SK-N-SH (cell line): ENCODE results near the gene CSNK1E. TPM values are rescaled to one million over a fixed set of nuclear protein-coding genes. Genes with fewer than 3 reads are reported as not detected.
A peak's percentile ranks its signal among the peaks of the same experiment; 100 is the strongest.

Source experiments
- CTCF ChIA-PET: fragments of 300-600, 350-600 bp; formaldehyde crosslinking; extraction: SDS; loops from one replicate; lab custom pipeline; 2021; lab: Yijun Ruan, JAX
- POLR2A ChIA-PET: fragments of 350-600 bp; sonication (Branson Sonifier 250); formaldehyde crosslinking; extraction: SDS; loops from one replicate; lab custom pipeline; 2020; ENCODE audit warnings: antibody characterized with exemption, inconsistent platforms; lab: Yijun Ruan, JAX
- DNase-seq: peaks from one replicate; pipeline ENCODE4 v3.0.0; 2012
- H2AFZ ChIP-seq: fragments of 200-600 bp; sonication (generic); 2 replicates; pipeline ENCODE4 v1.8.1; 2016; ENCODE audit warnings: antibody characterized with exemption, mild to moderate bottlenecking, low read depth
- H3F3A ChIP-seq: fragments of 200-600 bp; sonication (generic); replicated peaks from 2 replicates; pipeline ENCODE3; 2016; ENCODE audit warnings: antibody characterized with exemption, mild to moderate bottlenecking; ENCODE audit not compliant: insufficient read depth
- H3K27ac ChIP-seq, 2 experiments: fragments of 200-500 bp in 1 of 2; fragments of 200-600 bp in 1 of 2; sonication (Bioruptor generic) in 1 of 2; sonication (generic), shearing (Covaris generic) in 1 of 2; 2 replicates each; pipeline versions ENCODE4 v1.5.1 to v1.6.1; 2014 to 2016; ENCODE audit warnings: low read depth in 2 of 2, inconsistent platforms in 1 of 2, low read length in 1 of 2, mild to moderate bottlenecking in 1 of 2, mixed read lengths in 1 of 2
- H3K27me3 ChIP-seq: fragments of 200-600 bp; sonication (generic), shearing (Covaris generic); 2 replicates; pipeline ENCODE4 v1.6.1; 2016; ENCODE audit warnings: mixed run types; ENCODE audit not compliant: insufficient read depth
- H3K36me3 ChIP-seq, 2 experiments: fragments of 200-500 bp in 1 of 2; fragments of 200-600 bp in 1 of 2; sonication (Bioruptor generic) in 1 of 2; sonication (generic) in 1 of 2; replicated peaks in 1 of 2; 2 replicates each; pipeline versions ENCODE3 to v1.5.1; 2014 to 2016; ENCODE audit warnings: low read length in 1 of 2, mild to moderate bottlenecking in 1 of 2; ENCODE audit not compliant: insufficient read depth in 2 of 2, control insufficient read depth in 1 of 2
- H3K4me1 ChIP-seq, 2 experiments: fragments of 200-500 bp in 1 of 2; fragments of 200-600 bp in 1 of 2; sonication (Bioruptor generic) in 1 of 2; sonication (generic), shearing (Covaris generic) in 1 of 2; 2 replicates each; pipeline versions ENCODE4 v1.5.1 to v1.6.1; 2014 to 2016; ENCODE audit warnings: low read depth in 1 of 2, low read length in 1 of 2, mixed run types in 1 of 2; ENCODE audit not compliant: insufficient read depth in 2 of 2, control insufficient read depth in 1 of 2
- H3K4me2 ChIP-seq: fragments of 200-600 bp; sonication (generic), shearing (Covaris generic); 2 replicates; pipeline ENCODE4 v1.6.1; 2017; ENCODE audit warnings: mixed run types
- H3K4me3 ChIP-seq, 2 experiments: fragments of 200-500 bp in 1 of 2; fragments of 200-600 bp in 1 of 2; sonication (Bioruptor generic) in 1 of 2; sonication (generic), shearing (Covaris generic) in 1 of 2; 2 replicates each; pipeline versions ENCODE4 v1.5.1 to v1.8.1; 2014 to 2016; ENCODE audit warnings: low read depth in 2 of 2, inconsistent platforms in 1 of 2, low read length in 1 of 2, mild to moderate bottlenecking in 1 of 2, mixed read lengths in 1 of 2, moderate library complexity in 1 of 2
- H3K79me2 ChIP-seq: fragments of 200-600 bp; sonication (generic); 2 replicates; pipeline ENCODE4 v1.8.1; 2017; ENCODE audit warnings: mild to moderate bottlenecking; ENCODE audit not compliant: insufficient read depth
- H3K9ac ChIP-seq: fragments of 200-600 bp; sonication (generic); 2 replicates; pipeline ENCODE4 v1.6.1; 2017; ENCODE audit warnings: mixed run types
- H3K9me2 ChIP-seq: fragments of 200-600 bp; sonication (generic); 2 replicates; pipeline ENCODE4 v1.6.1; 2017; ENCODE audit warnings: mixed run types
- H3K9me3 ChIP-seq: fragments of 200-600 bp; sonication (generic); 2 replicates; pipeline ENCODE4 v1.6.1; 2017; ENCODE audit warnings: mixed run types, mild to moderate bottlenecking, moderate library complexity
- H4K20me1 ChIP-seq: fragments of 200-600 bp; sonication (generic); 2 replicates; pipeline ENCODE4 v1.6.1; 2017; ENCODE audit warnings: mild to moderate bottlenecking, mixed run types; ENCODE audit not compliant: insufficient read depth
- EP300 ChIP-seq, 2 experiments: IDR thresholded peaks; 2 replicates each; pipeline versions ENCODE4 v1.4.0 to v1.6.1; 2012; ENCODE audit warnings: borderline replicate concordance in 1 of 2, low read depth in 1 of 2, low read length in 1 of 2
- EZH2phosphoT487 ChIP-seq: fragments of 200-600 bp; sonication (generic); IDR thresholded peaks from 2 replicates; pipeline ENCODE4 v1.6.1; 2017; ENCODE audit warnings: low read depth, mixed run types, mild to moderate bottlenecking, antibody characterized with exemption, moderate library complexity, borderline replicate concordance
- MXI1 ChIP-seq: IDR thresholded peaks from 2 replicates; pipeline ENCODE4 v1.6.1; 2012; ENCODE audit warnings: mild to moderate bottlenecking, low read depth, low read length, improper control_type of control experiment
- NRF1 ChIP-seq: IDR thresholded peaks from 2 replicates; pipeline ENCODE4 v1.6.1; 2012; ENCODE audit warnings: low read depth, mild to moderate bottlenecking, low read length
- RCOR1 ChIP-seq: fragments of 150-350 bp; IDR thresholded peaks from 2 replicates; pipeline ENCODE4 v1.6.1; 2017; ENCODE audit warnings: antibody characterized with exemption, low read length
- REST ChIP-seq: IDR thresholded peaks from 2 replicates; pipeline ENCODE4 v1.6.1; 2012; ENCODE audit warnings: mild to moderate bottlenecking, low read depth, low read length, moderate library complexity
- TEAD4 ChIP-seq: IDR thresholded peaks from 2 replicates; pipeline ENCODE4 v1.4.0; 2012; ENCODE audit warnings: mild to moderate bottlenecking, borderline replicate concordance; ENCODE audit not compliant: insufficient read depth
- USF2 ChIP-seq: fragments of 150-350 bp; IDR thresholded peaks from 2 replicates; pipeline ENCODE4 v1.6.1; 2017; ENCODE audit warnings: antibody characterized with exemption, low read length, low read depth, borderline replicate concordance
- WGBS: methylation state at CpG from one replicate; pipeline ENCODE4 v1.1.6; 2017; ENCODE audit warnings: low lambda C conversion rate; 5-methylcytosine and 5-hydroxymethylcytosine counted together
- polyA plus RNA-seq, 3 experiments: library from polyadenylated mRNA; depleted of rRNA; stranded (reverse); fragments of >200 nt; gene quantifications; 2 replicates each; pipeline ENCODE4 v1.2.3, GENCODE V29; 2012

Gene CSNK1E
- polyA plus RNA-seq, 1 of the 3 experiments (the other 2 are of a cell fraction) = 130 TPM

GRCh38 chr22:38272373-38273134 is 44.7 kb downstream of the CSNK1E start, which contains the start of gene TMEM184B:
Gene TMEM184B (minus strand): TSS chr22:38273010. CDS start chr22:38247961, 25,049 bp downstream.
- Histone ChIP-seq H3K9me3 (no peaks in the 10 kb centered on the region), H4K20me1 (peaks cover 37% of the 10 kb centered on the region), H3F3A (no peaks in the 10 kb centered on the region), H3K27ac (peak within 1 kb of the TSS; percentile 48 to 68), H3K36me3 (no peaks in the 10 kb centered on the region), H3K27me3 (no peaks in the 10 kb centered on the region), H3K79me2 (peaks cover 51% of the 10 kb centered on the region), H3K4me2 (peak within 1 kb of the TSS; percentile 79), H3K9ac (peak within 1 kb of the TSS; percentile 79), H3K4me3 (peak within 1 kb of the TSS; percentile 64 to 67), H3K4me1 (peaks cover 0 to 14% of the 10 kb centered on the region in 2 experiments; a peak in 1 of 4 replicates), H2AFZ (peak within 1 kb of the TSS; percentile 97), H3K9me2 (no peaks in the 10 kb centered on the region)
- CTCF ChIA-PET = no interaction called here
- 0% methylated on average over 13 of the region's 97 CpGs for WGBS
- TF ChIP-seq MXI1 = 0 out of 2 replicates have a peak, but pooled peaks have one; percentile 28
- no peak for TF ChIP-seq RCOR1
- TF ChIP-seq NRF1 = peak; percentile 63
- TF ChIP-seq REST = no peak
- no peak for TF ChIP-seq EZH2phosphoT487
- TF ChIP-seq USF2 = no peak
- POLR2A ChIA-PET = no interaction called here
- peak; percentile 94 for DNase-seq

GRCh38 chr22:38271927-38272372 is 45.3 kb downstream of the CSNK1E start:
- peak overlapping the region; percentile 79 for H3K9ac ChIP-seq
- peak overlapping the region; percentile 79 for H3K4me2 ChIP-seq
- H3K9me3 ChIP-seq = no peaks in the 10 kb centered on the region
- H3K36me3 ChIP-seq = no peaks in the 10 kb centered on the region
- no peaks in the 10 kb centered on the region for H3K27me3 ChIP-seq
- no peak for DNase-seq
- ChIA-PET POLR2A (no interaction called here), CTCF (no interaction called here)
- H3K4me3 ChIP-seq = peak overlapping the region; percentile 64 to 67
- peaks cover 37% of the 10 kb centered on the region for H4K20me1 ChIP-seq
- no peaks in the 10 kb centered on the region for H3K9me2 ChIP-seq
- H3F3A ChIP-seq = no peaks in the 10 kb centered on the region
- no peak overlapping the region for H2AFZ ChIP-seq
- peaks cover 0 to 14% of the 10 kb centered on the region in 2 experiments; a peak in 1 of 4 replicates for H3K4me1 ChIP-seq
- peaks cover 57% of the 10 kb centered on the region for H3K79me2 ChIP-seq
- 50% methylated on average over 2 of the region's 7 CpGs for WGBS
- TF ChIP-seq TEAD4 = no peak
- 0 out of 2 replicates have a peak, but pooled peaks have one; percentile 1 for TF ChIP-seq MXI1
- no peak for TF ChIP-seq EP300 (IDR thresholded peaks at IDR 0.05; ENCODE audit: borderline replicate concordance in 1 of 2, low read depth in 1 of 2, low read length in 1 of 2)
- no peak overlapping the region; a peak in 2 of 4 replicates for H3K27ac ChIP-seq
